Measurements from ENCODE around the gene MAPK1.
"Not testable (repeated sequence)": the region's sequence is repeated elsewhere in the genome, so short reads cannot be mapped to it uniquely, and the experiment has no call there.

The MAPK1 gene

DNA sequence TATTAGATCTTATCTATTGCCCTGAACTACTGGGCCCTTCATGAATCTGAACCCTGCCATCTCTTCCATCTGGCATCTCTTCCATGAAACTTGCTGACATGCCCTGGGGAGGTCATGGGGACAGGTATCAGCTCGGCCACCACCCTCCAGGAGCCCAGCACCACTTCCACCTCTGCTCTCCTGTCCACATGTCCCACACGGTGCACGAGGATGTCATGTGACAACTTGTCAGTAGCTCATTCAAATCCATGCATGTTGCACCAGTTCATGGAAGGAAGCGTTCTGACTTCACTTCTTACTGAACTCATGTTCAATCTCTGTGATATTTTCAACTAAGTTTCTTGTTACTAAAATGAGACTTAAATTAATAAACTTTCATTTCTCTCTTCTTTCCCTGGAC, 148.4 kb downstream of the MAPK1 start:
- DNase-seq = no peak

DNA sequence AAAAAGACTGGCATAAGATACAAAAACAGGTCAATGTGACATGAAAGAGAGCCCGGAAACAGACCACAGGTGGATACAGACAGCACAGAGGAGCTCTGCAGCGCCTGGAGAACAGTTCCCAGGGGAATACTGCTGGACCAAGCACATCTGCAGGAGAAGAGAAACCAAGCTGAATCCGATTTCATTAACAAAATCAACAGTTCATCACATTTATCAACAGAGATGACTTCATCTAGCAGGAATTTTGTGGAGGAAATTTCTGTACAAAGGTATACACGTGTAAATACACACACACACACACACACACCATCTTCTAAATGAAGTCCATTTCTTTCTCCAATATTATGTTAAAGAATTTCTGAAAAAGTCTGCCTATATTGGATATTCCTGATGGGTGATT, 148.9 kb downstream of the MAPK1 start:
- DNase-seq = no peak

DNA sequence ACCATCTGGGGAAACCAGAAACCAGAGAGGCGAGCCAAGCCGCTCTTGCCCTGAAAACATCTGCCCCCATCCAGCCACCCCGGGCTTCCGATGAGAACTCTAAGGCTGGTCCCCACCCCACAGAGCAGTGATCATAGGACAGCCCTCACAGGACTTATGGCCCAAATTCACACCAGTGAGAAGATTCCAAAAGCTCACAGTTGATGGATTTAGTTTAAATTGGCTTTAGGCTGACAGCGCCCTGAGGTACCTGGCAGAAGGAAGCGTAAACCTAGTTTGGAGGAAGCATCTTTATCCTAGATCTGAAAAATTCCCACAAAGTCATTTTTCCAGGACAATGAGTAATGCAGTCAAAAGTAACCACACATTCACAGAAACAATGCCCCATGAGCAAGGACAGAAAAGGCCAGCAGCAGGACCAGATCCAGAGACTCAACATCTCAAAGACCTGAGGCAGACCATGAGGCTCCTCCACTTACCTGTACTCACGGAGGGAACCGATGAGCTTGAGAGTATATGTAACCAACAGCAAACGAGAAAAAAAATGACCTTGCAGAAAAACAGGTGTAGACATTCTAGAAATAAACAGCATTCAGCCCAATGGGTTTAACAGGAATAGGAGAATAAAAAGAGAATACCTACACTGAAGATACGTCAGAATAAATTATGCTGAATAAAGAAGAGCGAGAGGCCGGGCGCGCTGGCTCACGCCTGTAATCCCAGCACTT, 150.9 kb downstream of the MAPK1 start:
- not testable (repeated sequence) for DNase-seq

- no peak for DNase-seq
Measured at GRCh38 chr22:21714786-21715185, 152.7 kb downstream of the MAPK1 start.

GRCh38 chr22:21714059-21714770, 153.2 kb downstream of the MAPK1 start:
- peak; percentile 7 for DNase-seq

GRCh38 chr22:21713428-21714058, 153.9 kb downstream of the MAPK1 start:
- no peak for DNase-seq

DNA sequence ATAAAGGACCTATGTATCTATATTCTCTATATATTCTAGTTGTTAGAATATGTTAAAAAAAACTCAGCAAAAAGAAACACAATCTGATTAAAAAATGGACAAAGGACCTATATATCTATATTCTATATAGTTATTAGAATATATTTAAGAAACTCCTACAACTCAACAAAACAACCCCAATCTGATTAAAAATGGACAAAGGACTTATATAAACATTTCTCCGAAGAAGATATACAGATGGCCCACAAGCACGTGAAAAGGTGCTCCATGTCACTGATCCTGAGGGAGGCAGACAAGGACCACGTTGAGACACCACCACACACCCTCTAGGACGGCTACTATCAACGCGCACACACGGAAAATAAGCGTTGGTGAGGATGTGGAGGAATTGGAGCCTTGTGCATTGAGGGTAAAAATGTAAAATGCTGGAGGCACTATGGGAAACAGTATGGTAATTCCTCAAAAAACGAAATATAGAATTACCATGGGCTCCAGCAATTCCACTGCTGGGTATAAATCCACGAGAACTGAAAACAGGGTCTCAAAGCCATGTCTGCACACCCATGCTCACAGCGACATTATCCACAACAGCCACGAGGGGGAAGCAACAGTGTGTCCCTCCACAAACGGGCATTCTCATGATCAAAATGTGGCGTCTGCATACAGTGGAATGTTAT, 154.6 kb downstream of the MAPK1 start:
- peak; percentile 3 for DNase-seq

- no peak for DNase-seq
Measured at GRCh38 chr22:21711851-21712250, 155.6 kb downstream of the MAPK1 start.

DNA sequence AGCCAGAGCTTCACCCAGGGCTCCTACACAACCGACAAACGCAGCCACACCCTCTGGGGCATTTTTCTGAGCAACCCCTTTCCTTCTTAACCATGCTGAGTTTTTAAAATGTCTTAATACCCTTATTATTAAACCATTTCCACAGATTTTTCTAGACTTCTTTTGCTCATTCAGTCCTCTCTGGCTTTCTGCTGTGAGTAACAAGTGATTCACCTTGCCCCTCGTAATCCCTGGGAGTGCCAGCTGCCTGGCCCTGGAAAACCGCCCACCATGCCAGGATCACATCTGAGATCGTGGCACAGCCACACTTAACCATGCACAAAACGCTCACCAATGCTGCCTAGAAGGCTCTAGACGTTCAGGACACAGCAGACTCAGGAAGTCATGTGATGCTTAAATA, 157.3 kb downstream of the MAPK1 start:
- no peak for DNase-seq

- no peak for DNase-seq
Measured at GRCh38 chr22:21709688-21710087, 157.8 kb downstream of the MAPK1 start.

DNA sequence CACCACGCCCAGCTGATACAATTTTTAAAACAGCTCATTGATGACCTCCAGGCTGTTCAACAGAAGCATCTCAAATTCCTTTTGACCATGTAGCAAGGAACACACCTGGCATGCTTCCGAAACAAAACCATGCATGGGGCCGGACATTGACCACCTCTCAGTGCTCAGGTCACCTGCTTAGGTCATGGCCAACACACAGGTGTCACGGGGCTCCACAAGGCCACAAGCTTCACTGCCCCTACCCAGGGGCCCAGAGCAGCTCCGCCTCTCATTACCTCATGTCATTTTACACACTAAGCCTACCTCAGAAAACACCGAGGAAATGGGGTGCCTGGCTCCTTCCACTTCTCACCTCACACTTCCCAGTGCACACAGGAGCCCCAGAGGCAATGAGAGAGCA, 158.5 kb downstream of the MAPK1 start:
- no peak for DNase-seq

DNA sequence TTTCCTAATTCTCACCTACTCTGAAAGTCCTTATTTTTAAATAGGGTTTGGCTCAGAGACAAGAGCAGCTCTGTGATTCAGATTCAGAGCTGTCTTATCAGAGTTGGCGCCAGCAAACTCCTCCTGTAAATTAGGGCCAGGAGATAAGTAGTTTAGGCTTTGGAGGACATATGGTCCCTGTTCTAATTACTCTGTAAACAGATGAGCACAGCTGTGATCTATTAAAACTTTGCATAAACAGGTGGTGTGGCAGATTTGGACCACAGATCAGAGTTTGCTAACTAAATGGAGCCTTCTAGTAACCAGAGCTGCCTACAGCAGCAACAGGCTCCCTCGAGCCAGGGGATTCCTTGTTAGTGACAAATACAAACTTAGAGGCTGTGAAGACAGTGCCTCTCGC, 159.8 kb downstream of the MAPK1 start:
- peak; percentile 22 for DNase-seq
